Stimulated activated naive B cell treated with anti-CD40 and anti-IgM and Interleukin-4, amounts not matched to agents 10 μg/mL and 1 μg/mL and 100 μg/mL, for 72 hours (primary cell): ENCODE data around the gene GNRHR.
"Not testable (repeated sequence)": the region's sequence is repeated elsewhere in the genome, so short reads cannot be mapped to it uniquely, and the experiment has no call there.

Experiments used
- ATAC-seq, 2 donors: fragments of 150-1000 bp; cut with Tn5 transposase; replicated peaks; 2 replicates each; pipeline ENCODE4 v1.10.0; 2021; ENCODE audit warnings: moderate library complexity in 1 of 2
- DNase-seq: peaks from one replicate; pipeline ENCODE4 v3.0.0; 2021
- H3K27ac Mint-ChIP-seq: one replicate; pipeline ENCODE4 v1.8.0; 2022; ENCODE audit warnings: mild to moderate bottlenecking, mixed read lengths
- H3K27me3 Mint-ChIP-seq, 2 donors: one replicate each; pipeline ENCODE4 v1.8.0; 2022; ENCODE audit warnings: mixed read lengths in 2 of 2
- H3K36me3 Mint-ChIP-seq, 2 donors: one replicate each; pipeline ENCODE4 v1.8.0; 2022; ENCODE audit warnings: mixed read lengths in 2 of 2, mild to moderate bottlenecking in 1 of 2
- H3K4me1 Mint-ChIP-seq, 2 donors: one replicate each; pipeline ENCODE4 v1.8.0; 2022; ENCODE audit warnings: mixed read lengths in 2 of 2, mild to moderate bottlenecking in 1 of 2
- H3K4me3 Mint-ChIP-seq, 2 donors: one replicate each; pipeline ENCODE4 v1.8.0; 2022; ENCODE audit warnings: mild to moderate bottlenecking in 2 of 2, mixed read lengths in 2 of 2, moderate library complexity in 1 of 2
- H3K9me3 Mint-ChIP-seq, 2 donors: one replicate each; pipeline ENCODE4 v1.8.0; 2022; ENCODE audit warnings: mixed read lengths in 2 of 2, mild to moderate bottlenecking in 1 of 2

GNRHR gene, protein sequence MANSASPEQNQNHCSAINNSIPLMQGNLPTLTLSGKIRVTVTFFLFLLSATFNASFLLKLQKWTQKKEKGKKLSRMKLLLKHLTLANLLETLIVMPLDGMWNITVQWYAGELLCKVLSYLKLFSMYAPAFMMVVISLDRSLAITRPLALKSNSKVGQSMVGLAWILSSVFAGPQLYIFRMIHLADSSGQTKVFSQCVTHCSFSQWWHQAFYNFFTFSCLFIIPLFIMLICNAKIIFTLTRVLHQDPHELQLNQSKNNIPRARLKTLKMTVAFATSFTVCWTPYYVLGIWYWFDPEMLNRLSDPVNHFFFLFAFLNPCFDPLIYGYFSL

DNA sequence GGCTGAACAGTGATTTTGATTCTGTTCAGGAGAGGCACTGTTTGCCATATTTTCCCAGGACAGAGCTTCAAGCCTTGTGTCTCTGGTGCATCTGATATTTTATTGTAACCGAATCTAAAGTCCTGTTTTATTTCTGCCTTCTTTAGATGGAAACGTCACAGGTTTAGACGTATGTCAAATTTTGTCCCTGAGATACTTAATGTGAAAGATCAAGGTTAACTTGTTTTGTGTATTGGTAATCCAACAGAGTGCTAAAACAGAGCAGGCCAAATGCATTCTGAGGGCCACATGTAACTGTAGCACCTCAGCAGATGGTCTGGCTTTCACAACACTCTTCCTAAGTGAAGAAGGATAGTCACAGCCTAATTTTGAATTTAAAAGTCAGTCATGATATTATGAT, at the start of gene GNRHR:
TSS of gene GNRHR (minus strand) at position 101 of the 400 bp plus-strand sequence. CDS start at position 48, 53 bp downstream.
- H3K27me3 Mint-ChIP-seq = no peaks in the 10 kb centered on the region
- ATAC-seq (no peak), DNase-seq (no peak)
- H3K27ac Mint-ChIP-seq = no peak within 1 kb of the TSS
- H3K4me1 Mint-ChIP-seq = no peaks in the 10 kb centered on the region
- peaks cover 0 to 3% of the 10 kb centered on the region in 2 donors for H3K36me3 Mint-ChIP-seq
- H3K4me3 Mint-ChIP-seq = no peak within 1 kb of the TSS
- no peaks in the 10 kb centered on the region for H3K9me3 Mint-ChIP-seq

DNA sequence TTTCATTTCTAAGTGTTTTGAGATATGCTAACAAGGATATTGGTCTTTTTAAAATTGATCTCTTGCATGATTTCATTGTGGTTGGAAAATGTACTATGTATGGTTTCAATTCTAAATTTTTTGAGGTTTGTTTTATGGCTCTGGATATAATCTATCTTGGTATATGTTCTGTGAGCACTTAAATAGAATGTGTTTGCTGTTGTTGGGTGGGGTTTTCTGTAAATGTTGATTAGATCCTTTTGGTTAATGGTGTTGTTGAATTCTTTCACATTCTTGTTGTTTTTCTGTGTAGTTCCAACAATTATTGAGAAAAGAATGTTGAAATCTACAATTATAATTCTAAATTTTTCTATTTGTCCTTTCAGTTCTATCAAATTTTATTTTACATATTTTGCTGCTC, 42.6 kb upstream of the GNRHR start:
- Mint-ChIP-seq H3K9me3 (peaks cover 0 to under 1% of the 10 kb centered on the region in 2 donors), H3K4me3 (no peak overlapping the region), H3K36me3 (peaks cover under 1 to 9% of the 10 kb centered on the region in 2 donors), H3K27ac (no peak overlapping the region), H3K4me1 (peaks cover 0 to 6% of the 10 kb centered on the region in 2 donors), H3K27me3 (no peaks in the 10 kb centered on the region)
- ATAC-seq = no peak
- no peak for DNase-seq

DNA sequence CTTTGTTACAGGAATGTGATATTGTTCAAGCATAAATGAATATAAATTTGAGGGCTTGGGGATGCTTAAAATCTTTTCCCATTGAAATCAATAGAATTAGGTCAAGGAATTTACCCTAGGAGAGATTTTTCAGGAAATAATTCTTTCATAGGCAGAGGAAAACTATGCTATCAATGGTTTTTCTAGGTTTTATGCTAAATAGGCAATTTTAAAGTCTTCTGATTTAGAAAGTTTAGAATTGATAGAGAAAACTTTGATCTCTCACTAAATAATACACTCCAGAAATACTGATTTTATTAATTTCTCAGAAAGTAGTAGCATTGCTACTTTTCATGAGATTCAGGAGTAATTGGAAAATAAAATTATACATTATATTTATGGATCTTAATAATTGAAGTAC, 36.5 kb upstream of the GNRHR start:
- no peaks in the 10 kb centered on the region for H3K4me1 Mint-ChIP-seq
- peaks cover 4 to 6% of the 10 kb centered on the region in 2 donors for H3K36me3 Mint-ChIP-seq
- no peaks in the 10 kb centered on the region for H3K27me3 Mint-ChIP-seq
- H3K9me3 Mint-ChIP-seq = peaks cover 0 to 3% of the 10 kb centered on the region in 2 donors
- DNase-seq (no peak), ATAC-seq (no peak)
- no peak overlapping the region for H3K4me3 Mint-ChIP-seq
- H3K27ac Mint-ChIP-seq = no peak overlapping the region

DNA sequence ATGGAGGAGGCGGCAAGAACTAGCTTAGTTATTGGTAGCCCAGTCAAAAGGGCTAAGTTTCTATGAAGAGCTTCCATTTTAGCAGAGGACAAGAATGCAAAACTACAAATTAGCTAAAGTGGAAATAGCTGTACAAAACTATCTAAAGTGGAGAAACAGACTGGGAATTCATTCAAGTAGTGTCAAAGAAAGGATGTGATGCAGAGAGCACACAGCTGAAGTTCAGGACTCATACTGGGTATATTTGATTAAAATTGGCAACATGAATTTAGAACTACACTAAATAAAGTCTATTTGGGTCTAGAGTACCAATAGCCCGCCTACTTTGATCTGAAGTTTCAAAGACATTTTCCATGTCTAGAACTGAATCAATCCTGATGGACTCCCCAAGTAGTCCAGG, 33.1 kb upstream of the GNRHR start:
- H3K4me1 Mint-ChIP-seq = no peaks in the 10 kb centered on the region
- peaks cover 4 to 6% of the 10 kb centered on the region in 2 donors for H3K36me3 Mint-ChIP-seq
- peaks cover 0 to 3% of the 10 kb centered on the region in 2 donors for H3K9me3 Mint-ChIP-seq
- no peak overlapping the region for H3K4me3 Mint-ChIP-seq
- H3K27me3 Mint-ChIP-seq = no peaks in the 10 kb centered on the region
- DNase-seq (no peak), ATAC-seq (no peak)
- no peak overlapping the region for H3K27ac Mint-ChIP-seq

DNA sequence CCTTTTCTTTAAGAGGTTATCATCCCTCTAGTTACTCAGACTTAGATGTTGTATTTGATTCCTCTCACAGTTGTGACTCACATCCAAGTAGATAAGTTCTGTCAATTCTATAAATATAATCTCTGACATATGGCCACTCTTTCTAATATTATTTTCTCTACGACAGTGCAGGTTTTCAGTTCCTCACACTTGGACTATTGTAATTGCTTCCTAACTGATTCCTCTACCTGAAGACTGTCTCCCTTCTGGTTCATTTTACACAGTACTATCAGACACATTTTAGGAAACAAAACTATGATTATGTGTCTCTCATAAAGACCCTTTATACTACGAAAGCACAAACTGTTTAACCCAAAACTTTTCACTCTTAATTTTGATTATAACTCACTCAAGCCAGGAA, 31.3 kb upstream of the GNRHR start:
- Mint-ChIP-seq H3K4me3 (no peak overlapping the region), H3K27me3 (no peaks in the 10 kb centered on the region), H3K4me1 (no peaks in the 10 kb centered on the region), H3K9me3 (no peaks in the 10 kb centered on the region), H3K36me3 (no peaks in the 10 kb centered on the region), H3K27ac (no peak overlapping the region)
- ATAC-seq = peak in 1 of 2 donors; percentile 33
- DNase-seq = no peak

DNA sequence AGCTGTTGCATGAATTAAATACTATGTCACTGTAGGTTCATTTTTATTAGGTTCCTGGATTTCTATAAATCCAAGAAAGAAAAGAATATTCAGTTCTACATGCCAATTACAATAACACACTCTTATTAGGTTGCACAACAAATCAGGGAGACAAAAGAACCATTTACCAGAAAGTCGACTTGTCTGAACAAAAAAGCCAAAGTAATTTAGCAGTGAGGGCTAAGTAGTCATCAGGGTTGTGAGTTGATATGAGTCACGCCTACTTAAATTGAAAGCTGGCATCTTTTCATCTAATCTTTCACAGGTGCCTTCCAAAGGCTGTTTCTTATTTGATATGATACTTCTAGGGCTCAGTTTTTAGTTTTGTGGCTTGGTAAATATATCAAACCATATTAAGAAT, 25.4 kb upstream of the GNRHR start:
- Mint-ChIP-seq H3K36me3 (no peaks in the 10 kb centered on the region), H3K9me3 (peaks cover 0 to 1% of the 10 kb centered on the region in 2 donors), H3K27ac (no peak overlapping the region), H3K4me1 (no peaks in the 10 kb centered on the region), H3K27me3 (no peaks in the 10 kb centered on the region), H3K4me3 (no peak overlapping the region)
- ATAC-seq (no peak), DNase-seq (no peak)

DNA sequence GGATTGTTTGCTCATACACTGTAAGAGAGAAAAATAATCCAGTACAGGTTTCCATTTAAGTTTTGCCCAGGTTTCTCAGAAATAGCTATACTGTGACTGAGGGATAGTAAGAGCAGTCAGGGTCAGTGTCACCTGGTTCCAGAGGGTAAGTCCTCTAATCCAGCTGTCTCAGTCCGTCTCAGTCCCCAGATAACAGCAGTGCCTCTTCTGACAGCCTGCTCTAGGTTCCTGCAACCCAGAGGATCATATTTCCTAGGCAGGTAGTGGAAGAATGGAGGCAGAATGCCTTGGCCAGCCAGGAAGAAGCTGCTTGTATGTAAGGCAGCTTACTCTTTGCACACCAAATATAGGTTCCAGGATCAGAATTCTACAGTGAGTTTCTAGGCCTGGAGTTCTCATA, 22.6 kb upstream of the GNRHR start:
- ATAC-seq (no peak), DNase-seq (no peak)
- H3K9me3 Mint-ChIP-seq = peaks cover 0 to 1% of the 10 kb centered on the region in 2 donors
- no peaks in the 10 kb centered on the region for H3K36me3 Mint-ChIP-seq
- no peak overlapping the region for H3K4me3 Mint-ChIP-seq
- H3K27me3 Mint-ChIP-seq = no peaks in the 10 kb centered on the region
- H3K4me1 Mint-ChIP-seq = no peaks in the 10 kb centered on the region
- no peak overlapping the region for H3K27ac Mint-ChIP-seq

DNA sequence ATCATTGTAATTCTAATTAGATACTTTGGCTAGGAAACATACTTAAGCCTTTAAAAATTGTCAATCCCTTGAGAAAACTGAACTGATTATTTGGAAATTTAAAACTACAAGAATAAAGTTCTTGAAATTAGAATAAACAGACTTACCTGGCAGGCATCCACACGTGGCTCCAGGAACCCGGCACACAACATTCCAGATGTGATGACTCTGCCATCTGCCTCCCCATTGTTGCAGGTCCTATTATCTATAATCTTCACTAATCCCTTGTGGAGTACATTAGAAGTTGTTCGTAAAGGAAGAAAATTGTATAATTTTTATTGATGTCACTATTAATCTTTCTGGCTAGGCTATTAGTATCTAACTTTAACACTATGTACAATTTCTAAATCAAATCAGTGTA, 16.2 kb upstream of the GNRHR start:
- Mint-ChIP-seq H3K4me3 (no peak overlapping the region), H3K36me3 (peaks cover 3 to 4% of the 10 kb centered on the region in 2 donors), H3K27me3 (no peaks in the 10 kb centered on the region), H3K27ac (no peak overlapping the region), H3K9me3 (no peaks in the 10 kb centered on the region), H3K4me1 (no peaks in the 10 kb centered on the region)
- ATAC-seq = no peak
- DNase-seq = no peak

DNA sequence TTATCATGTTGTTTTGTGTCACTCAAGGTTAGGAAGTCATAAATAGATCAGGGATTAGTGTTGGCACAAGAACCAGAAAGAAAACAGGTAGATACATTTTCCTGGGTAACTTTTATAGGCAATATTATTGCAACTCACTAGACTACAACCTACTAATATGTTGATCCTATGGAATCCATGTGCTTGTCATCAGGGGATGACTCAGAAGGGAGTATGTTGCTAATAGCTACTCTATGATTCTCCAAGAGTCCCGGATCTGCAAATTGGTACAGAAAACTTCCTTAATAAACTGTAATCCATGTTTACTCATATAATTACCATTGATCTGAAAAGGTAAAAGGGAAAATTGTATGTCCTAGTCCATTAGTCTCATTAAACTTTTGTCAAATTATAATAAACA, 11.7 kb upstream of the GNRHR start:
- no peak for ATAC-seq
- Mint-ChIP-seq H3K9me3 (no peaks in the 10 kb centered on the region), H3K27me3 (no peaks in the 10 kb centered on the region), H3K4me1 (peaks cover 3 to 4% of the 10 kb centered on the region in 2 donors), H3K4me3 (no peak overlapping the region), H3K36me3 (peaks cover 6 to 7% of the 10 kb centered on the region in 2 donors), H3K27ac (no peak overlapping the region)
- DNase-seq = no peak

DNA sequence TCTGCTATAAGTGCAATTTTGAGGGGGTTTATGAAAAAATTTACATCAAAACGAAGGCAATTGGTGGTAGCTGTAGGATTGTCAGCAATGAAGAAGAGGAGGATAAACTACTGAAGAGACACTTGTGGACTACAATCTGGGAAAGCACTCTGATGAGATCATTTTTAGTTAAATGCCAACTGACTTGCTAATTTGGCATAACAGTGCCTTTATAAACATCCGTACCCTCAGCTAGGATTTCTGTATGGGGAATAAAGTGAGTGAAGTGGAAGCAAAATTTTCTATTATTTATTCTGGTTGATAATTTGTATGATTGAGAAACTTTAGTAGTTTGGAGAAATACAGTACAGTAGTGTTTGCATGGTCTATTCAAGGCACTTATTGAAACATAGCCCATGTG, 11.2 kb upstream of the GNRHR start:
- H3K36me3 Mint-ChIP-seq = peaks cover 6 to 7% of the 10 kb centered on the region in 2 donors

DNA sequence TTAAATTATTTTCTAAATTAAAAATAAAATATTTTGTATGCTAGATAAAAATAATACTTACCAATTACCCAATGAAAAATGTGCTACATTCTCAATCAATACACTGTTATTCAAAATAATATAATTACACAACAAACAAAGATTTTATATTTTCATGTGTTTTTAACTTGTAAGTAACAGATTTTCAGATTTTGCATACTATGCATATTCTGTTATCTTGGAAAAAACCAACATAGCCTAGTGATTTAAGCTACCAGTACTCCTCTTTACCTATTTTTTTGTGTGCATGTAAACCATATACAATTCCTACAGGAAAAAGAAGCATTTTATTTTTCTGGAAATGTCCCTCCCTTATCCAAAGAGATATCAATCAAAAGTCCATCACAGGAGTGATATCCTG, 10.0 kb upstream of the GNRHR start:
- Mint-ChIP-seq H3K36me3 (peaks cover 6 to 7% of the 10 kb centered on the region in 2 donors), H3K4me3 (no peak overlapping the region), H3K9me3 (no peaks in the 10 kb centered on the region), H3K27me3 (no peaks in the 10 kb centered on the region), H3K27ac (no peak overlapping the region), H3K4me1 (peaks cover 3 to 4% of the 10 kb centered on the region in 2 donors)
- ATAC-seq = no peak
- DNase-seq = no peak

More for the DNA sequence above, 11.2 kb upstream of the GNRHR start:
- DNase-seq = no peak
- Mint-ChIP-seq H3K9me3 (no peaks in the 10 kb centered on the region), H3K4me1 (peaks cover 3 to 4% of the 10 kb centered on the region in 2 donors), H3K27me3 (no peaks in the 10 kb centered on the region), H3K4me3 (no peak overlapping the region), H3K27ac (no peak overlapping the region)
- ATAC-seq = no peak

DNA sequence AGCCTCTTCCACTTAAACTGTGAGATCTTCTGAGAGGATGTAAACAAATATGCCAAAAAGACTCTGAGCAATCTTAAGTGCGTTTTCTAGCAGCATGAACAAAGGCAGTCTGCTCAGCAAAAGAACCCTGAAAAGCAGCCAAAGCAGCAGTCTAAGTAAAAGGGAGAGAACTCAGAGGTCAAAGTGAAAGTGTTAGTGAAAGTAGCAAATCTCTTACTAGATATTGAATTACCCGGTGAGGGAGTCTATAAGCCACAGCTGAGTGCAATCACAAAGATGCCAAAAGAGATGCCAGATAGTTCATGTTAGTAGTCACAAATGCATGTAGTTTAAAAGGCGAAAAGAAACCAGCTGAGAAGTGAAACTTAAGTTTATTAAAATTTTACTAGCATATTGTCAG, 7.9 kb upstream of the GNRHR start:
- Mint-ChIP-seq H3K27me3 (no peaks in the 10 kb centered on the region), H3K36me3 (peaks cover 3% of the 10 kb centered on the region in 2 donors), H3K4me3 (no peak overlapping the region), H3K4me1 (peaks cover 3 to 4% of the 10 kb centered on the region in 2 donors), H3K9me3 (no peaks in the 10 kb centered on the region), H3K27ac (no peak overlapping the region)
- ATAC-seq = peak; percentile 50 to 64
- no peak for DNase-seq

DNA sequence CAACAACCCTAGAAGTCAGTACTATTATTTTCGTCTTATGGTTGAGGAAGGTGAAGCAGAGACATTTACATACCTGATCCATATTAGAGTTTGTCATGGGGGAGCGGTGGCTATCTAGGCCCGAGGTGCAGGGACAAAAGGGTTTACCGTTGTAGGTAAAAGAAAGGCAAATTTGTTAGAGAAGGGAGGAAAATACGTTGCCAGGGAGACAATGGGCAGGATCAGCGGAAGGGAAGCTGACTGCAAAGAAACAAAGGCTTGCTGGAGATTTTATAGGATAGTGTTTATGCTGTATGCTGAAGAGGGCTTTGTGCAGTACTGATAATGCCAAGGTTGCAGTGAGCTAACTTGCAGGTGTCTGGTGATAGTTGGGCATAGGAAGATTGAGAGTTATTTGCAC, 2.8 kb upstream of the GNRHR start:
- H3K4me1 Mint-ChIP-seq, H3K27ac Mint-ChIP-seq, H3K9me3 Mint-ChIP-seq, H3K4me3 Mint-ChIP-seq, ATAC-seq, H3K36me3 Mint-ChIP-seq, DNase-seq, H3K27me3 Mint-ChIP-seq: not testable (repeated sequence)

DNA sequence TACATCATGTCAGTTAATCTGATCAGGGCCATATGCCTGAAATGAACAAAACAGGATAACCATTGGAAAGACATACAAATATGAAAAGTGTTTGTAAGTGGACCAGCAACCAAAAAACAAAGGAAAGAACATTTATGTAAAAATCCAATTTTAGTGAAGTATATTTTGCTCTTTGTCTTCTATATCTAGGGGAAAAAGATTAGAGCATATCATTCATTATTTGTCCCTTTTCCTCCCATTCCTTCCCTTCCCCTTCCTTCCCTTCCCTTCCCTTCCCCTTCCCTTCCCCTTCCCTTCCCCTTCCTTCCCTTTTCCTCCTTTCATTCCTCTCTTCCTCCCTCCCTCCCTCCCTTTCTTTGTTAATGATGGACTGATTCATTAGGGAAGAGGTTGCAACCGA, 1.8 kb upstream of the GNRHR start:
- no peak for DNase-seq
- no peak for ATAC-seq
- H3K27me3 Mint-ChIP-seq = no peaks in the 10 kb centered on the region
- H3K9me3 Mint-ChIP-seq = no peaks in the 10 kb centered on the region
- no peaks in the 10 kb centered on the region for H3K4me1 Mint-ChIP-seq
- H3K27ac Mint-ChIP-seq = no peak overlapping the region
- no peak overlapping the region for H3K4me3 Mint-ChIP-seq
- peaks cover 0 to 3% of the 10 kb centered on the region in 2 donors for H3K36me3 Mint-ChIP-seq

DNA sequence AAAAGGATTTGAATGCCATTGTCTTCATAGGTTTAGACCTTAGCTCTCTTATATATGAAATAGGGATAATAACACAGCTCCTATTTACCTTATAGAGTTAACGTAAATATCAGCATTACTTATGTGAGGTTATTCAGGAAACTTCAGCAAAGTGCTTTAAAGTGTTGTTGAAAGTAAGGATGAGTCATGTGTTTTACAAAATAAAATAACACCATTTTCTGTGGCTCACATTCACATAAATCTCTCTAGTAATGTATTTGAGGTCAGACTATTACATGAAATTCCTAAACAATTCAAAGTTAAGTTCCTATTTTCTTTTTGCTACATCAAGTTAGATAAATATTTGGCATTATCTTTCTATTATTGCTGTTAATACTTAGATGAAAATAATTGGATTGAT, 2.9 kb downstream of the GNRHR start:
- Mint-ChIP-seq H3K27me3 (no peaks in the 10 kb centered on the region), H3K9me3 (no peaks in the 10 kb centered on the region), H3K4me3 (no peak overlapping the region), H3K27ac (no peak overlapping the region), H3K36me3 (peaks cover 0 to under 1% of the 10 kb centered on the region in 2 donors), H3K4me1 (peaks cover 3 to 7% of the 10 kb centered on the region in 2 donors)
- ATAC-seq (no peak), DNase-seq (no peak)
